Effector memory CD8-positive, alpha-beta T cell (primary cell): Measurements from ENCODE around the gene PSG3.
A peak's percentile ranks its signal among the peaks of the same experiment; 100 is the strongest.
"Not testable (repeated sequence)": the region's sequence is repeated elsewhere in the genome, so short reads cannot be mapped to it uniquely, and the experiment has no call there.

Source experiments
- ATAC-seq: fragments of 150-1000 bp; cut with Tn5 transposase; replicated peaks from 2 replicates; pipeline ENCODE4 v1.10.0; 2021; ENCODE audit warnings: mild to moderate bottlenecking, moderate library complexity
- DNase-seq, 3 experiments: peaks; one replicate each; pipeline ENCODE4 v3.0.0; 2021
- H3K27ac Mint-ChIP-seq, 2 donors: one replicate each; pipeline ENCODE4 v1.8.0; 2022; ENCODE audit warnings: mild to moderate bottlenecking in 2 of 2, mixed read lengths in 2 of 2, moderate library complexity in 2 of 2
- H3K27me3 Mint-ChIP-seq, 2 donors: one replicate each; pipeline ENCODE4 v1.8.0; 2022; ENCODE audit warnings: mixed read lengths in 2 of 2
- H3K36me3 Mint-ChIP-seq: one replicate; pipeline ENCODE4 v1.8.0; 2022; ENCODE audit warnings: mild to moderate bottlenecking, moderate library complexity, mixed read lengths; ENCODE audit not compliant: insufficient read depth
- H3K4me1 Mint-ChIP-seq, 2 donors: one replicate each; pipeline ENCODE4 v1.8.0; 2022; ENCODE audit warnings: low read depth in 2 of 2, mixed read lengths in 2 of 2
- H3K4me3 Mint-ChIP-seq, 2 donors: one replicate each; pipeline ENCODE4 v1.8.0; 2022; ENCODE audit warnings: mild to moderate bottlenecking in 2 of 2, mixed read lengths in 2 of 2, moderate library complexity in 2 of 2
- H3K9me3 Mint-ChIP-seq, 2 donors: one replicate each; pipeline ENCODE4 v1.8.0; 2022; ENCODE audit warnings: mixed read lengths in 2 of 2

Gene PSG3

DNA sequence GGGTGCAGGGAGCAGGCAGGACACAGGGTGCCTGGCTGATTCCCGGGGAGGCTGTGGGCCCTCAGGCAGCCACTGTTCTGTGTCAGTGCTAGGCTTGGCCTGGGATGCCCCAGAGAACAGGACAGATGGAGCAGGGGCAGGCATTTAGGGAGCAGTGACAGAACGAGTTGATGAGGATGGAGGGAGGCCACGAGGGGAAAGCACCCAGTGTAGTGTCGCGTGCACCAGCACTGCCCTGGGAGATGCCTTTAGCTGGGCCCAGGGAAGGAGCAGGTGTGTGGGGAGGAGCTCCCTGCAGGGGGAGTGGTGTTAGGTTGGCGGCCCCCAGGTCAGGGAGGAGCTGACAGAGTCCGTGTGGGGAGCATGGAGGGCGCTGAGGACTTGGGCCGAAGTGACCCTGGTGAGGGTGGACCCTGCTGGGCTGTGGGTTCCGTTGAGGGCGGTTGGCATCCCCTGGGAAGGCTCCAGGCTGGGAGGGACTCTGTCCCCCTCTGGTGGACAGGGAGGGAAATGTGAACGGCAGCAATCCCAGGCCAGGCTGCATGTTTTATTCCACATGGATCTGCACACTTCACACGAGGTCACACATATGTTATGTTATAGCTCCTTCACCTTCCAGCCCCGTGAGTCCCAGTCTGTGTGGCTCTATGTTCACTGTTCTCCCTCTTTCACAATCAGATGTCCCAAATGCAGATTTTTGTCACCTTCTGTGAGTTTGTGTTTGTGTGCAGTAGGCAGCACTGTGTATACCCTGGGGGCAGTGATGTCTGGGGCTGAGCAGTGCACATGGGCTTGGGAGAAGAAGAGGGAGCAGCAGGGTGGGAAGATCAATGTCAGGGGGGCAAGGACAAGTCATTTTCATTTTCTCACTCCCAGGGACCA is 1.7 kb upstream of the PSG3 start:
- not testable (repeated sequence) for H3K4me3 Mint-ChIP-seq, DNase-seq, ATAC-seq, H3K36me3 Mint-ChIP-seq, H3K9me3 Mint-ChIP-seq, H3K4me1 Mint-ChIP-seq, H3K27ac Mint-ChIP-seq
- H3K27me3 Mint-ChIP-seq: peaks cover 40 to 58% of the 10 kb centered on the region in 2 donors

DNA sequence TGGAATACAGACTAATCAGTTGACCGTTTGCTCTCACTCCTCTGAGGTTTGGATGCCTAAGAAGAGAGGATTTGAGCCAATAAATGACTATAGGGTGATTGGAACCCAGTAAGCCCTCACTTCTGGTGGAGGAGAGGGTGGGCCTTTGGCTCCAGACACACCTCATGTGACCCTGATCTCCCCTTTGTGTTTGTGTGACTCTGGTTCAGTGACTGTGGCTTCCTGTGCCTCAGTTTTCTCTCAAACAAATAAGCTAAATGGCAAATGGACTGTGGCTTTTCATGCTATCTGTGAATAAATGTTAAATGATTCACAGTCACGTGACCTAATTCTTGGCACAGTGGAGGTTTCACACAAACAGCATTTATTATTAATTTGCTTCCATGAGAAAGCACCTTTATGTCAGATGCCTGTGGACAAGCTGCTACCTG is 2.7 kb downstream of the PSG3 start:
- H3K27ac Mint-ChIP-seq, ATAC-seq, H3K4me3 Mint-ChIP-seq, H3K9me3 Mint-ChIP-seq, H3K36me3 Mint-ChIP-seq, DNase-seq, H3K4me1 Mint-ChIP-seq: not testable (repeated sequence)
- H3K27me3 Mint-ChIP-seq: peaks cover 37 to 71% of the 10 kb centered on the region in 2 donors

- not testable (repeated sequence) for H3K9me3 Mint-ChIP-seq, H3K4me1 Mint-ChIP-seq, H3K4me3 Mint-ChIP-seq, H3K27ac Mint-ChIP-seq, H3K36me3 Mint-ChIP-seq, ATAC-seq, DNase-seq
- H3K27me3 Mint-ChIP-seq: peaks cover 33 to 54% of the 10 kb centered on the region in 2 donors
Observed at GRCh38 chr19:42728341-42728740, 11.9 kb downstream of the PSG3 start.

- H3K4me1 Mint-ChIP-seq, H3K27ac Mint-ChIP-seq, H3K36me3 Mint-ChIP-seq, ATAC-seq, H3K4me3 Mint-ChIP-seq, DNase-seq: not testable (repeated sequence)
- H3K27me3 Mint-ChIP-seq: peaks cover 51 to 58% of the 10 kb centered on the region in 2 donors
- H3K9me3 Mint-ChIP-seq: peaks cover 15 to 16% of the 10 kb centered on the region in 2 donors
Observed at GRCh38 chr19:42714000-42714399, 26.3 kb downstream of the PSG3 start.

GRCh38 chr19:42712753-42713152 is 27.5 kb downstream of the PSG3 start:
- Mint-ChIP-seq H3K9me3 (peaks cover 15 to 16% of the 10 kb centered on the region in 2 donors), H3K27me3 (peaks cover 62 to 71% of the 10 kb centered on the region in 2 donors)
- not testable (repeated sequence) for H3K4me3 Mint-ChIP-seq, H3K36me3 Mint-ChIP-seq, DNase-seq, ATAC-seq, H3K4me1 Mint-ChIP-seq, H3K27ac Mint-ChIP-seq

- not testable (repeated sequence) for H3K4me1 Mint-ChIP-seq, ATAC-seq, H3K36me3 Mint-ChIP-seq, DNase-seq, H3K27ac Mint-ChIP-seq, H3K4me3 Mint-ChIP-seq, H3K9me3 Mint-ChIP-seq
- H3K27me3 Mint-ChIP-seq: peaks cover 57 to 61% of the 10 kb centered on the region in 2 donors
Observed at GRCh38 chr19:42710986-42711385, 29.3 kb downstream of the PSG3 start.

- no peaks in the 10 kb centered on the region for H3K9me3 Mint-ChIP-seq
- no peak overlapping the region for H3K4me3 Mint-ChIP-seq
- no peak for DNase-seq
- ATAC-seq: no peak
- no peak overlapping the region for H3K27ac Mint-ChIP-seq
- peaks cover 42 to 66% of the 10 kb centered on the region in 2 donors for H3K27me3 Mint-ChIP-seq
- H3K4me1 Mint-ChIP-seq: no peaks in the 10 kb centered on the region
- H3K36me3 Mint-ChIP-seq: no peaks in the 10 kb centered on the region
Observed at GRCh38 chr19:42697884-42698283, 42.4 kb downstream of the PSG3 start.

DNA sequence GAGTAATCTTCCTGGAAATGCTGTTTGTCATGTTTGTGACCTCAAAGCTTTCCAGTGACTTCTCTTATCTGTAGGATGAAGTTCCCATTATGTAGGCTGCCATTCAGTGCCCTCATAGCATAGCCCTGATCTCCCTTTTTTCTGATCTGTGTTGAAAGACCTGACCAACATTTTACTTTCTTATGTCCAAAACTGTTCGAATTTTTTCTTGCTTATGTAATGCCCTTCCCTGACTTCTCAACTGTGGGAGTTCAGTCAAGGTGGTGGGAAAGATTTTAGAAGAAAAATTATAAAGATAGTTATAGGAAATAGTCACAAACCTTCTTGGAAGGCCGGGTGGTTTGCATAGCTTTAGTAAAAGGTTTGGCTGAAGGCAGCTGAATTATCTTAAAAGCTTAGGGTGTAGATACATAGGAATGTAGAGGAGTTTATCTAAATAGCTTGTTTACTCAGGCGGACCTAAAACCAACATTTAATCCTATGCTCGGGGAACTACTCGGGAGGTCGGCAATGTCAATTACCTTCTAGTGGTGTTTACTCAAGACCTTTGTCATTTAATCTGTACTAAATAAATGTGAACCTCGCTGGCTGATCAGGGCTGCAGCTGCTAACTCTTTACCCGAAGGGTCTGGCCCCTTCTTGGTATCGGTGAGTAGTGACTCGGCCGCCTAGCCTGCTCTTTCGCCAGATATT is 44.3 kb downstream of the PSG3 start:
- Mint-ChIP-seq H3K36me3 (no peaks in the 10 kb centered on the region), H3K27ac (no peak overlapping the region), H3K4me1 (no peaks in the 10 kb centered on the region), H3K4me3 (no peak overlapping the region), H3K9me3 (no peaks in the 10 kb centered on the region), H3K27me3 (peaks cover 49 to 85% of the 10 kb centered on the region in 2 donors)
- DNase-seq: no peak
- ATAC-seq: no peak

- no peak overlapping the region for H3K27ac Mint-ChIP-seq
- ATAC-seq: no peak
- H3K4me3 Mint-ChIP-seq: no peak overlapping the region
- H3K4me1 Mint-ChIP-seq: no peaks in the 10 kb centered on the region
- H3K27me3 Mint-ChIP-seq: peaks cover 46 to 84% of the 10 kb centered on the region in 2 donors
- no peaks in the 10 kb centered on the region for H3K9me3 Mint-ChIP-seq
- DNase-seq: no peak
- no peaks in the 10 kb centered on the region for H3K36me3 Mint-ChIP-seq
Observed at GRCh38 chr19:42693760-42694350, 46.4 kb downstream of the PSG3 start.

- H3K4me3 Mint-ChIP-seq: no peak overlapping the region
- H3K27ac Mint-ChIP-seq: no peak overlapping the region
- DNase-seq: peak in 1 of 3 experiments; percentile 11
- H3K27me3 Mint-ChIP-seq: peaks cover 11 to 30% of the 10 kb centered on the region in 2 donors
- H3K36me3 Mint-ChIP-seq: no peaks in the 10 kb centered on the region
- no peaks in the 10 kb centered on the region for H3K4me1 Mint-ChIP-seq
- no peak for ATAC-seq
- H3K9me3 Mint-ChIP-seq: peaks cover 3 to 22% of the 10 kb centered on the region in 2 donors
Observed at GRCh38 chr19:42683917-42684513, 56.3 kb downstream of the PSG3 start.

DNA sequence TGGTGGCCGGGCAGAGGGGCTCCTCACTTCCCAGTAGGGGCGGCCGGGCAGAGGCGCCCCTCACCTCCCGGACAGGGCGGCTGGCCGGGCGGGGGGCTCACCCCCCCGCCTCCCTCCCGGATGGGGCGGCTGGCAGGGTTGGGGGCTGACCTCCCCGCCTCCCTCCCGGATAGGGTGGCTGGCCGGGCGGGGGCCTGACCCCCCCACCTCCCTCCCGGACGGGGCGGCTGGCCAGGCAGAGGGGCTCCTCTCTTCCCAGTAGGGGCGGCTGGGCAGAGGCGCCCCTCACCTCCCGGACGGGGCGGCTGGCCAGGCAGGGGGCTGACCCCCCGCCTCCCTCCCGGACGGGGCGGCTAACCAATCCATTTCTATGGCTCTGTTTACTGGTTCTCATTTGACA is 64.0 kb downstream of the PSG3 start:
- not testable (repeated sequence) for H3K9me3 Mint-ChIP-seq, H3K27ac Mint-ChIP-seq, H3K4me3 Mint-ChIP-seq, H3K36me3 Mint-ChIP-seq, ATAC-seq, H3K4me1 Mint-ChIP-seq, DNase-seq
- peaks cover 13 to 15% of the 10 kb centered on the region in 2 donors for H3K27me3 Mint-ChIP-seq

- ATAC-seq, DNase-seq, H3K4me1 Mint-ChIP-seq, H3K36me3 Mint-ChIP-seq, H3K9me3 Mint-ChIP-seq, H3K4me3 Mint-ChIP-seq, H3K27ac Mint-ChIP-seq: not testable (repeated sequence)
- H3K27me3 Mint-ChIP-seq: peaks cover 5 to 12% of the 10 kb centered on the region in 2 donors
Observed at GRCh38 chr19:42674549-42674948, 65.7 kb downstream of the PSG3 start.
